AG09319 (cell line): ENCODE data around the gene TRMT44.
"Not testable (repeated sequence)": the region's sequence is repeated elsewhere in the genome, so short reads cannot be mapped to it uniquely, and the experiment has no call there.

Source experiments
- DNase-seq: peaks from one replicate; pipeline ENCODE4 v3.0.0-alpha.2; 2010; ENCODE audit warnings: low read depth; ENCODE audit errors: extremely low read depth
- TF ChIP-seq, protein P1 (sequence below): IDR thresholded peaks from 2 replicates; pipeline ENCODE4 v1.5.1; 2011; ENCODE audit warnings: low read depth, mild to moderate bottlenecking, inconsistent platforms, low read length, moderate library complexity

The TRMT44 gene

DNA sequence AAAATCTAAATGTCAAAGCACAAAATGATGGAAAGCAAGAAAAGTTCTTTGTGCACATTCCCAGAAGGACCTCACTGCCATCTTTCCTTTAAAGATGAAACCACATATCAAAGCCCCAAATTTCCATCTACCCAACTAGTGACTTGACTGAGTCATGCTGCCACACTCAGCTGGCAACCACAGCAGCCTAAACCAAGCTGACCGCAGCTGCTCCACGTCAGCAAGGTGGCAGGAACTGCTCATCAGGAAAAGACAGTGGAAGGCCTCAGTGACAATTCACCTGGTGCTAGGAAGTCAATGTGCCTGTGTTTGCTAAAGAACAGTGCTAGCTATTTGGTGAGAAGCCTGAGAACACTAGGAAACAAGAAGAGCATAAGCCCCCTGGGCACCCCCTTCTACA lies 26.2 kb upstream of the TRMT44 start:
- TF ChIP-seq, protein P1, sequence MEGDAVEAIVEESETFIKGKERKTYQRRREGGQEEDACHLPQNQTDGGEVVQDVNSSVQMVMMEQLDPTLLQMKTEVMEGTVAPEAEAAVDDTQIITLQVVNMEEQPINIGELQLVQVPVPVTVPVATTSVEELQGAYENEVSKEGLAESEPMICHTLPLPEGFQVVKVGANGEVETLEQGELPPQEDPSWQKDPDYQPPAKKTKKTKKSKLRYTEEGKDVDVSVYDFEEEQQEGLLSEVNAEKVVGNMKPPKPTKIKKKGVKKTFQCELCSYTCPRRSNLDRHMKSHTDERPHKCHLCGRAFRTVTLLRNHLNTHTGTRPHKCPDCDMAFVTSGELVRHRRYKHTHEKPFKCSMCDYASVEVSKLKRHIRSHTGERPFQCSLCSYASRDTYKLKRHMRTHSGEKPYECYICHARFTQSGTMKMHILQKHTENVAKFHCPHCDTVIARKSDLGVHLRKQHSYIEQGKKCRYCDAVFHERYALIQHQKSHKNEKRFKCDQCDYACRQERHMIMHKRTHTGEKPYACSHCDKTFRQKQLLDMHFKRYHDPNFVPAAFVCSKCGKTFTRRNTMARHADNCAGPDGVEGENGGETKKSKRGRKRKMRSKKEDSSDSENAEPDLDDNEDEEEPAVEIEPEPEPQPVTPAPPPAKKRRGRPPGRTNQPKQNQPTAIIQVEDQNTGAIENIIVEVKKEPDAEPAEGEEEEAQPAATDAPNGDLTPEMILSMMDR = no peak
- no peak for DNase-seq

DNA sequence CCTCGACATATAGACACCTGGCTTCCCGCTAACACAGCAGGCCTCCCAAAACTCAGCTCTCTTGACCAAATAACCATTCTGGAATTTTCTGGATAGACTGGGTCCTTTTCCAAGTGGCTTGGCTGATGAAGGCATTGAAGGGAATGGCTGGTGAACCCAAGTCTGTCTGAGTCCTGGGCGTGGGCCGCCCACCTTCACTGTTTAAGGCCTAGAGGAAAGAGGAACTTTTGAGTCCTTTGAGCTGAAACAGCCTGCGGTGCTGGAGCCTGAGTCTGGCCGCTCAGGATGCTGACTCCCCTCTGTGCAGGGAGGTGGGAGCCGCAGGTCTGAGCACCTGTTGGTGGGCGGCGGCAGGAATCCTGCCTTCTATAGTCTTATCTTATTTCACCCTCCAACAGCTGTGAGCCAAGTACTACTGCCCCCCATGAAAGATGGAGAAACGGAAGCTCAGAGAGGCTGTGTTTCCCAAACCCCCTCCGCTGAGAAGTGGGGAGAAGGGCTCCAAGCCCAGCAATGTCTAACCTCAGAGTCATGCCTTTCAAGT lies 23.4 kb upstream of the TRMT44 start:
- TF ChIP-seq, protein P1 = no peak
- DNase-seq = no peak

DNA sequence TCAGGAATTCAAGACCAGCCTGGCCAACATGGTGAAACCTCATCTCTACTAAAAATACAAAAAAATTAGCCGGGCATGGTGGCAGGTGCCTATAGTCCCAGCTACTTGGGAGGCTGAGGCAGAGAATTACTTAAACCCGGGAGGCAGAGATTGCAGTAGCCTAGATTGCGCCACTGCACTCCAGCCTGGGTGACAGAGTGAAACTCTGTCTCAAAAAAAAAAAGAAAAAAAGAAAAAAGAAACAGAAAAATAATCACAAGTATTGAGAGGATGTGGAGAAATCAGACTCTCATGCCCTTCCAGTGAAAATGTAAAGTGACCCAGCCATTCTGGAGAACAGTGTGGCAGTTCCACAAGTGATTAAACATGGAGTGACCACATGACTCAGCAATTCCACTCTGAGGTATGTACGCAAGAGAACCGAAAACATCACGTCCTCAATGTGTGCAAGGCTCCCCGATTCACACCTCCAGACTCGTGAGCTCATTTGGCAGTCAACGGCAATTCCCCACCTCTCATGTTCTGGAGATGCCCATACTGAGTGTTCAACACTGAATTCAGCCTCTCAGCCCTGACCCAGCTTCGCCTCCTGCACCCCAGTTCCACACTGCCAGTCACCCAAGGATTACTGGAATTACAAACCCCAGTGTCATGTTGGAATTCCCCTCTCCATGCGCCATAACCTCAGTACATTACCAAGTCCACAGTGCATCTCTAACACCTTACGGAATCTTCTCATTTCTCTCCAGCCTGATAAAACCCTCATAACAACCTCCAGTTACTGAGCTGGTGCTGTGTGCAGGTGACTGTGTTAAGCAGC lies 21.1 kb upstream of the TRMT44 start:
- TF ChIP-seq, protein P1 = no peak
- no peak for DNase-seq

DNA sequence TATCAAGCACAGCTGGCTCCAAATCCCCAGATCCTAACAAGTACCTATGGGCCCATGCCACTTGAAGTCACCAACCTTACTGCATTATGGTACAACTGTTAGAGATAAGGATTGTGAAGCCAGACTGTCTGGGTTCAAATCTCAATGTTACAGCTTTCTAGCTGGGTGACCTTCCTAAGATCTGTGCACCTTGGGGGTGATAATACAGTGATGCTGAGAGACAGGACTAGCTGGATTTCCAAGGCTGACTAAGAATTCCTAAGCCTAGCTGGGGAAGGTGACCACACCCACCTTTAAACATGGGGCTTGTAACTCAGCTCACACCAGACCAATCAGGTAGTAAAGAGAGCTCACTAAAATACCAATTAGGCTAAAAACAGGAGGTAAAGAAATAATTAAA lies 20.4 kb upstream of the TRMT44 start:
- DNase-seq = not testable (repeated sequence)

DNA sequence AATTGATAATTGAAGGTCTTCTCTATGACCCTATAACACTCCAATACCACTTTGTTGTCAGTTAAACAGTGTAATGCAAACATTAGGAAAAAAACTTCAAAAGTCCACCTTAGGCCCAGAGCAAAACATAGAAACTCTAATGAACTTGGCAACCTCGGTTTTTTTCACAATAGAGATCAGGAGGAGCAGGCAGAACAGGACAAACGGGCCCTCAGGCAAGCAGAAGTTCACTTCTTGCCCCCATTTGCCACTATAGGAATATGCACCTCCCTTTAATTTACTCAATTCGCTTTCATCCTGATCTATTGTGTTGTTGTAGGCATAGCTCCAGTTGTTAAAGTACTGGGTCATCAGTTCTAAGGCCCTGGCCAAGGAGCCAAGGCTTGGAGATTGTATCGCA lies 18.2 kb upstream of the TRMT44 start:
- TF ChIP-seq, protein P1 = no peak
- DNase-seq = no peak

DNA sequence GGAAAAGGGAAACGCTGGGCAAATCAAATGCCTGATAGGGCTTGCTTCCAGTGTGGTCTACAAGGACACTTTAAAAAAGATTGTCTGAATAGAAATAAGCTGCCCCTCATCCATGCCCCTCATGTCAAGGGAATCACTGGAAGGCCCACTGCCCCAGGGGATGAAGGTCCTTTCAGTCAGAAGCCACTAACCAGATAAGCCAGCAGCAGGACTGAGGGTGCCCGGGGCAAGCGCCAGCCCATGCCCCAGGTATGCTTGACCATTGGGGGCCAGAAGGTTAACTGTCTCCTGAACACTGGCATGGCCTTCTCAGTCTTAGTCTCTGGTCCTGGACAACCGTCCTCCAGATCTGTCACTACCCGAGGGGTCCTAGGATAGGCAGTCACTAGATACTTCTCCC lies 17.8 kb upstream of the TRMT44 start:
- TF ChIP-seq, protein P1 = no peak
- DNase-seq = no peak

DNA sequence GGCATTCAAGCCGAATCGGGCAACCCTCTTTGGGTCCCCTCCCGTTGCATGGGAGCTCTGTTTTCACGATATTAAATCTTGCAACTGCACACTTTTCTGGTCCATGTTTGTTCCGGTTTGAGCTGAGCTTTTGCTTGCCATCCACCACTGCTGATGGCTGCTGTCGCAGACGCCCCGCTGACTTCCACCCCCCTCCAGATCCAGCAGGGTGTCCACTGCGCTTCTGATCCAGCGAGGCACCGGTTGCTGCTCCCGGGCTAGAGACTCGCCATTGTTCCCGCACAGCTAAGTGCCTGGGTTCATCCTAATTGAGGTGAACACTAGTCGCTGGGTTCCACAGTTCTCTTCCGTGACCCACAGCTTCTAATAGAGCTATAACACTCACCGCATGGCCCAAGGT lies 13.3 kb upstream of the TRMT44 start:
- TF ChIP-seq, protein P1 = no peak
- no peak for DNase-seq
